ENCODE measurements around the gene CUTC. TPM values are rescaled to one million over a fixed set of nuclear protein-coding genes. Genes with fewer than 3 reads are reported as not detected.

CUTC gene
- total and polyA plus RNA-seq, 2 donors (not counting 1 experiment from before 2014, with no cell fraction given) = 19.4 to 22.6 TPM

GRCh38 chr10:99787782-99788445, 55.9 kb downstream of the CUTC start:
- Histone ChIP-seq H3K36me3 (ENCODE audit: control insufficient read depth, insufficient read depth, low read length) (no peaks in the 10 kb centered on the region), H3K4me2 (ENCODE audit: extremely low read depth, insufficient read depth, low read length) (peak overlapping the region; percentile 71), H4K20me1 (ENCODE audit: control insufficient read depth, extremely low read depth, insufficient read depth, low read length) (no peaks in the 10 kb centered on the region), H3K27me3 (ENCODE audit: control insufficient read depth, insufficient read depth, low read length) (no peaks in the 10 kb centered on the region), H3K9ac (ENCODE audit: insufficient read depth, low read length) (no peak overlapping the region), H3K4me3 (replicated peaks in 1 of 4; ENCODE audit: control extremely low read depth in 1 of 4, insufficient read depth in 1 of 4, low read depth in 3 of 4, low read length in 4 of 4) (no peak overlapping the region), H3K79me2 (ENCODE audit: control insufficient read depth, insufficient read depth, low read length) (no peaks in the 10 kb centered on the region), H2AFZ (ENCODE audit: low read length) (no peak overlapping the region), H3K9me3 (ENCODE audit: control insufficient read depth, insufficient read depth, low read depth, low read length) (no peaks in the 10 kb centered on the region), H3K4me1 (ENCODE audit: control insufficient read depth, extremely low read depth, insufficient read depth, low read length) (peaks cover 16% of the 10 kb centered on the region), H3K27ac (ENCODE audit: insufficient read depth, low read length) (peak overlapping the region; percentile 4)
- DNase-seq (ENCODE audit: low read depth in 2 of 2) = no peak
- TF ChIP-seq EZH2 (IDR thresholded peaks at IDR 0.05; ENCODE audit: low read length, missing control alignments) (no peak), CTCF (conservative IDR thresholded peaks at IDR 0.05 in 1 of 2, IDR thresholded peaks at IDR 0.05 in 1 of 2; ENCODE audit: low read depth in 1 of 2, low read length in 2 of 2) (no peak)

DNA sequence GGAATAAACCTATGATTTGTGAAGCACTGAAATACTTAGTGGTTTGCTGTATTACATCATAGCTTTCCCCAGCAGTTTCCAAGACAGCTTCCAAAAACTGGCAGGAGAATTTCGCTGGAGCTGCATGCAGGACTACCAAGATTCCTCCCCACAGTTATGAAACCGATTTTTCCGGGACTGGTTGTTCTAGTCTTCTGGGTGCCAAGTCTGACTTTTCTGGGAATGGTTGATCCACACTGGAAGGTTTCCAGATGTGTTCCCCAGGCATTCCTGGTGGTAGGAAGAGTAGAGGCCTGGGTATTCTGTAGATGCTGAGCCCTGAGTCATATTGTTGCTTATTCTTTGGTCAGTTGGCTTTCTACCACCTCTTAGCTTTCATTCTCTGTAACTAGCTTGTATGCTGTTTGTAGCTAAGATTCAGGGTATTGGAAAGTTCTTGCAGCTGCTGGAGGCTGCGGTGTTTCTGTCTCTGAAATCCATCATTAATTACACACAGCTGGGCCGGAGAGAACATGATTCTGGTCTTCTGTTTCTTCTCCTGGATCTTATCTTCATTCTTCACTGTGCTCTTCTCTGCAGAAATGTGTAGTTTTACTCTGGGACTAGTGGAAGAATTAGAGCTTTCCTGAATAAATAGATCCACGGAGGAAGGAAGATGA, 56.7 kb downstream of the CUTC start:
- Histone ChIP-seq H3K4me2 (ENCODE audit: extremely low read depth, insufficient read depth, low read length) (peak overlapping the region; percentile 71), H2AFZ (ENCODE audit: low read length) (peak overlapping the region; percentile 43), H3K9ac (ENCODE audit: insufficient read depth, low read length) (no peak overlapping the region), H3K36me3 (ENCODE audit: control insufficient read depth, insufficient read depth, low read length) (no peaks in the 10 kb centered on the region), H3K79me2 (ENCODE audit: control insufficient read depth, insufficient read depth, low read length) (no peaks in the 10 kb centered on the region), H3K27me3 (ENCODE audit: control insufficient read depth, insufficient read depth, low read length) (no peaks in the 10 kb centered on the region), H3K4me3 (replicated peaks in 1 of 4; ENCODE audit: control extremely low read depth in 1 of 4, insufficient read depth in 1 of 4, low read depth in 3 of 4, low read length in 4 of 4) (peak overlapping the region in 1 of 4 experiments; percentile 23), H3K27ac (ENCODE audit: insufficient read depth, low read length) (peak overlapping the region; percentile 4), H3K9me3 (ENCODE audit: control insufficient read depth, insufficient read depth, low read depth, low read length) (no peaks in the 10 kb centered on the region), H4K20me1 (ENCODE audit: control insufficient read depth, extremely low read depth, insufficient read depth, low read length) (no peaks in the 10 kb centered on the region), H3K4me1 (ENCODE audit: control insufficient read depth, extremely low read depth, insufficient read depth, low read length) (peaks cover 14% of the 10 kb centered on the region)
- peak; percentile 94 for DNase-seq (ENCODE audit: low read depth in 2 of 2)
- TF ChIP-seq EZH2 (IDR thresholded peaks at IDR 0.05; ENCODE audit: low read length, missing control alignments) (no peak), CTCF (conservative IDR thresholded peaks at IDR 0.05 in 1 of 2, IDR thresholded peaks at IDR 0.05 in 1 of 2; ENCODE audit: low read depth in 1 of 2, low read length in 2 of 2) (no peak)

DNA sequence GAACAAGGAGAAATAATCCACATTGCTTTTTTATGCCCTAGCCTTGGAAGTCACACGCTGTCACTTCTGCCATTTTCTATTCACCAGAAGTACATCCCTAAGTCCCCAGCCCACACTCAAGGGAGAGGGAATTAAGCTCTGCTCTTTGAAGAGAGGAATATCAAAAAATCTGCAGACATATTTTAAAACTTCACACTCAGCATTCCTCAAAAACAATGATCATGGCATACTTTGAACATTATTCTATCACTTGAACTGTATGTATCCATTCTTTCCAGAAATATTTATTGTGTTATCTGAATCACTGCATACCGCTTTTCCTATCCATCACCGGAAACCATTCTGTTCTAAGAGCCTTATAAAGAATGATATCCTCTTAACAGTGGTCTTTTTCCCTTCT, 59.8 kb downstream of the CUTC start:
- Histone ChIP-seq H2AFZ (ENCODE audit: low read length) (no peak overlapping the region), H3K4me1 (ENCODE audit: control insufficient read depth, extremely low read depth, insufficient read depth, low read length) (peaks cover 3% of the 10 kb centered on the region), H3K79me2 (ENCODE audit: control insufficient read depth, insufficient read depth, low read length) (no peaks in the 10 kb centered on the region), H3K9me3 (ENCODE audit: control insufficient read depth, insufficient read depth, low read depth, low read length) (no peaks in the 10 kb centered on the region), H3K27me3 (ENCODE audit: control insufficient read depth, insufficient read depth, low read length) (no peaks in the 10 kb centered on the region), H3K27ac (ENCODE audit: insufficient read depth, low read length) (no peak overlapping the region), H4K20me1 (ENCODE audit: control insufficient read depth, extremely low read depth, insufficient read depth, low read length) (no peaks in the 10 kb centered on the region), H3K4me2 (ENCODE audit: extremely low read depth, insufficient read depth, low read length) (no peak overlapping the region), H3K9ac (ENCODE audit: insufficient read depth, low read length) (no peak overlapping the region), H3K36me3 (ENCODE audit: control insufficient read depth, insufficient read depth, low read length) (no peaks in the 10 kb centered on the region), H3K4me3 (replicated peaks in 1 of 4; ENCODE audit: control extremely low read depth in 1 of 4, insufficient read depth in 1 of 4, low read depth in 3 of 4, low read length in 4 of 4) (no peak overlapping the region)
- TF ChIP-seq CTCF (conservative IDR thresholded peaks at IDR 0.05 in 1 of 2, IDR thresholded peaks at IDR 0.05 in 1 of 2; ENCODE audit: low read depth in 1 of 2, low read length in 2 of 2) (no peak), EZH2 (IDR thresholded peaks at IDR 0.05; ENCODE audit: low read length, missing control alignments) (no peak)
- DNase-seq (ENCODE audit: low read depth in 2 of 2) = no peak

All from fibroblast of lung (primary cell).